Upper lobe of right lung (tissue), 1 donor: ENCODE measurements around the gene RBBP6. TPM values are rescaled to one million over a fixed set of nuclear protein-coding genes. Genes with fewer than 3 reads are reported as not detected.

Experiments
- ATAC-seq: fragments of 200-7000 bp; cut with Tn5 transposase; one replicate; pipeline ENCODE4 v1.9.1; 2020; ENCODE audit warnings: mild to moderate bottlenecking, moderate library complexity
- DNase-seq: peaks from one replicate; pipeline ENCODE4 v3.0.0-alpha.2; 2020
- H3K27ac ChIP-seq: fragments of 200-600 bp; one replicate; pipeline ENCODE4 v1.8.0; 2022
- H3K27me3 ChIP-seq: fragments of 200-600 bp; one replicate; pipeline ENCODE4 v1.8.0; 2022; ENCODE audit warnings: mild to moderate bottlenecking
- H3K36me3 ChIP-seq: fragments of 200-600 bp; one replicate; pipeline ENCODE4 v1.8.0; 2022
- H3K4me1 ChIP-seq: fragments of 200-600 bp; one replicate; pipeline ENCODE4 v1.8.0; 2022
- H3K4me3 ChIP-seq: fragments of 200-600 bp; one replicate; pipeline ENCODE4 v1.8.0; 2022; ENCODE audit warnings: mild to moderate bottlenecking
- H3K9me3 ChIP-seq: fragments of 200-600 bp; one replicate; pipeline ENCODE4 v1.8.0; 2022
- CTCF ChIP-seq: fragments of 200-600 bp; IDR thresholded peaks from one replicate; pipeline ENCODE4 v1.8.0; 2022; ENCODE audit warnings: antibody characterized with exemption
- intact Hi-C: fragments of 100-400 bp; cut with DNase I; formaldehyde crosslinking; loops from one replicate; pipeline ENCODE4 v1.11.0; 2022
- total RNA-seq: library from RNA; stranded (reverse); fragmentation: NEBNext Ultra II Directional; extraction: Animal tissue kit (Norgen Biotek cat#: 25700); gene quantifications from one replicate; pipeline ENCODE4 v1.2.1, GENCODE V29; 2021
- donor health status: DM: no; HTN: yes; CAD: no; lungs with severe emphysema.

The RBBP6 gene
- total RNA-seq, 1 donor from 2014 or later, result 43.8 TPM

GRCh38 chr16:24540602-24541210 is 1.3 kb downstream of the RBBP6 start:
- no peak for TF ChIP-seq CTCF
- Histone ChIP-seq H3K27me3 (no peaks in the 10 kb centered on the region), H3K9me3 (no peaks in the 10 kb centered on the region), H3K36me3 (peaks cover 1% of the 10 kb centered on the region), H3K27ac (peak overlapping the region; percentile 100), H3K4me3 (peak overlapping the region; percentile 91), H3K4me1 (peaks cover 38% of the 10 kb centered on the region)
- intact Hi-C loops, result no loop called here
- DNase-seq (no peak), ATAC-seq (no peak)

GRCh38 chr16:24541233-24541933 is 2.0 kb downstream of the RBBP6 start:
- DNase-seq, result no peak
- Histone ChIP-seq H3K36me3 (peaks cover 8% of the 10 kb centered on the region), H3K4me3 (peak overlapping the region; percentile 91), H3K4me1 (peaks cover 38% of the 10 kb centered on the region), H3K27ac (peak overlapping the region; percentile 100), H3K27me3 (no peaks in the 10 kb centered on the region), H3K9me3 (no peaks in the 10 kb centered on the region)
- intact Hi-C loops, result no loop called here
- TF ChIP-seq CTCF, result no peak
- no peak for ATAC-seq

GRCh38 chr16:24543949-24544348 is 4.6 kb downstream of the RBBP6 start:
- intact Hi-C loops, result no loop called here
- H3K27ac ChIP-seq, result no peak overlapping the region
- no peak for ATAC-seq

GRCh38 chr16:24544640-24545039 is 5.3 kb downstream of the RBBP6 start:
- Histone ChIP-seq H3K27me3 (no peaks in the 10 kb centered on the region), H3K4me1 (peaks cover 33% of the 10 kb centered on the region), H3K27ac (no peak overlapping the region), H3K9me3 (no peaks in the 10 kb centered on the region), H3K36me3 (peaks cover 39% of the 10 kb centered on the region), H3K4me3 (no peak overlapping the region)
- ATAC-seq (no peak), DNase-seq (no peak)
- intact Hi-C loops, result no loop called here
- no peak for TF ChIP-seq CTCF

More at GRCh38 chr16:24543949-24544348, 4.6 kb downstream of the RBBP6 start:
- Histone ChIP-seq H3K4me1 (peaks cover 33% of the 10 kb centered on the region), H3K36me3 (peaks cover 32% of the 10 kb centered on the region), H3K4me3 (peak overlapping the region; percentile 91), H3K27me3 (no peaks in the 10 kb centered on the region), H3K9me3 (no peaks in the 10 kb centered on the region)
- no peak for DNase-seq
- TF ChIP-seq CTCF, result no peak

- no peaks in the 10 kb centered on the region for H3K27me3 ChIP-seq
- intact Hi-C loops, result no loop called here
- peaks cover 4% of the 10 kb centered on the region for H3K4me1 ChIP-seq
- ATAC-seq, result no peak
- no peak for DNase-seq
- no peak for TF ChIP-seq CTCF
- no peak overlapping the region for H3K4me3 ChIP-seq
- no peak overlapping the region for H3K27ac ChIP-seq
- H3K36me3 ChIP-seq, result peaks cover 55% of the 10 kb centered on the region
- no peaks in the 10 kb centered on the region for H3K9me3 ChIP-seq
Measured at GRCh38 chr16:24550295-24550694, 10.9 kb downstream of the RBBP6 start.
